Activated T-helper 1 cell treated with anti-CD3 and anti-CD28 coated beads, Interleukin-2, amount 50 U/mL, for 16 hours (primary cell): ENCODE measurements around the gene CCNI2.

Experiments
- DNase-seq, 2 donors: peaks; one replicate each; pipeline ENCODE4 v3.0.0-alpha.2; 2020; ENCODE audit warnings: low read depth in 1 of 2, low spot score in 1 of 2

Gene CCNI2

GRCh38 chr5:132764671-132765238 lies 17.5 kb downstream of the CCNI2 start:
- DNase-seq, result no peak

GRCh38 chr5:132765311-132766019 lies 18.2 kb downstream of the CCNI2 start:
- DNase-seq, result no peak

- DNase-seq, result no peak
These were observed 19.0 kb downstream of the CCNI2 start for GRCh38 chr5:132766020-132766805.

- DNase-seq, result no peak
These were observed 19.5 kb downstream of the CCNI2 start for GRCh38 chr5:132766806-132767055.

GRCh38 chr5:132767150-132767549 lies 19.9 kb downstream of the CCNI2 start:
- DNase-seq, result no peak

GRCh38 chr5:132768485-132768868 lies 21.3 kb downstream of the CCNI2 start:
- DNase-seq, result no peak

- DNase-seq, result no peak
These were observed 23.4 kb downstream of the CCNI2 start for GRCh38 chr5:132770476-132771159.

GRCh38 chr5:132771503-132771998 lies 24.3 kb downstream of the CCNI2 start:
- DNase-seq, result no peak

GRCh38 chr5:132772291-132773070 lies 25.3 kb downstream of the CCNI2 start:
- DNase-seq, result no peak

GRCh38 chr5:132773114-132773513 lies 25.9 kb downstream of the CCNI2 start:
- DNase-seq, result no peak

- DNase-seq, result no peak
These were observed 26.6 kb downstream of the CCNI2 start for GRCh38 chr5:132773601-132774355.

- no peak for DNase-seq
These were observed 27.2 kb downstream of the CCNI2 start for GRCh38 chr5:132774406-132774805.

GRCh38 chr5:132774896-132775295 lies 27.7 kb downstream of the CCNI2 start:
- DNase-seq, result no peak

- no peak for DNase-seq
These were observed 28.3 kb downstream of the CCNI2 start for GRCh38 chr5:132775476-132775961.

GRCh38 chr5:132776131-132776937 lies 29.1 kb downstream of the CCNI2 start:
- no peak for DNase-seq

- no peak for DNase-seq
These were observed 29.6 kb downstream of the CCNI2 start for GRCh38 chr5:132776938-132777208.

- peak in 1 of 2 donors; percentile 11 for DNase-seq
These were observed 30.2 kb downstream of the CCNI2 start, which contains the start of gene SEPTIN8 for GRCh38 chr5:132777209-132778069. Gene SEPTIN8 (minus strand): TSS chr5:132777239. CDS start chr5:132777137, 102 bp downstream.

- DNase-seq, result no peak
These were observed 30.9 kb downstream of the CCNI2 start for GRCh38 chr5:132778129-132778528.
